K562 (cell line): ENCODE results near the gene TPM4. TPM values are rescaled to one million over a fixed set of nuclear protein-coding genes. Genes with fewer than 3 reads are reported as not detected.
A peak's percentile ranks its signal among the peaks of the same experiment; 100 is the strongest.

Experiments used
- ATAC-seq: fragments of 200-7000 bp; cut with Tn5 transposase; 3 replicates; pipeline ENCODE4 v1.9.1; 2020; ENCODE audit warnings: moderate library complexity
- BruUV-seq: library from RNA; stranded (reverse); fragments of 400-500 nt; replicated peaks from 2 replicates; lab custom pipeline; 2021; lab: Mats Ljungman, UMichigan
- CTCF ChIA-PET: fragments of 300-600 bp; formaldehyde crosslinking; extraction: SDS; loops from one replicate; lab custom pipeline; 2021; ENCODE audit warnings: low intra/inter-chr PET ratio; lab: Yijun Ruan, JAX
- POLR2A ChIA-PET: fragments of 300-600, 350-650 bp; sonication (Branson Sonifier 250); formaldehyde crosslinking; extraction: SDS; loops from one replicate; lab custom pipeline; 2021; ENCODE audit warnings: antibody characterized with exemption, inconsistent platforms; lab: Yijun Ruan, JAX
- DNase-seq, 4 experiments: peaks; one replicate each; pipeline versions ENCODE4 v3.0.0 to v3.0.0-alpha.2; 2011 to 2018; ENCODE audit warnings: low spot score in 3 of 4, mixed read lengths in 3 of 4; ENCODE audit errors: extremely low read depth in 1 of 4
- FAIRE-seq: peaks from 2 replicates; lab custom pipeline; 2011; peaks lifted over from hg19 to GRCh38; lab: Jason Lieb, UNC
- H2AFZ ChIP-seq: 2 replicates; pipeline ENCODE4 v1.6.0; 2011; ENCODE audit warnings: low read depth, low read length, control low read depth, inconsistent platforms
- H3K27ac ChIP-seq: fragments of 200-600 bp; 3 replicates; pipeline ENCODE4 v1.8.0; 2011; ENCODE audit warnings: low read depth, mild to moderate bottlenecking, control low read depth, inconsistent platforms, low read length, moderate library complexity, mixed read lengths; ENCODE audit errors: extremely low read depth
- H3K27me3 ChIP-seq, 2 experiments: fragments of 300-600 bp in 1 of 2; 2 replicates in 1 of 2; 3 replicates in 1 of 2; pipeline versions ENCODE4 v1.6.0 to v1.8.0; 2011; ENCODE audit warnings: inconsistent platforms in 2 of 2, low read length in 2 of 2, mild to moderate bottlenecking in 1 of 2, mixed read lengths in 1 of 2, moderate library complexity in 1 of 2; ENCODE audit not compliant: control insufficient read depth in 2 of 2, insufficient read depth in 2 of 2
- H3K36me3 ChIP-seq: fragments of 300-600 bp; 3 replicates; pipeline ENCODE4 v1.8.0; 2011; ENCODE audit warnings: mild to moderate bottlenecking, low read length, inconsistent platforms; ENCODE audit not compliant: control insufficient read depth, insufficient read depth
- H3K4me1 ChIP-seq, 2 experiments: fragments of 200-600 bp in 1 of 2; replicated peaks in 1 of 2; 2 replicates in 1 of 2; 3 replicates in 1 of 2; pipeline versions ENCODE4 v1.5.1 to v1.8.0; 2011; ENCODE audit warnings: inconsistent platforms in 2 of 2, low read length in 2 of 2, mild to moderate bottlenecking in 1 of 2, mixed read lengths in 1 of 2, moderate library complexity in 1 of 2; ENCODE audit not compliant: control insufficient read depth in 2 of 2, insufficient read depth in 2 of 2
- H3K4me2 ChIP-seq: 2 replicates; pipeline ENCODE4 v1.6.1; 2011; ENCODE audit warnings: low read length, control low read depth, inconsistent platforms, mixed read lengths; ENCODE audit not compliant: insufficient read depth
- H3K4me3 ChIP-seq: fragments of 200-600 bp; sonication (generic), shearing (Covaris generic); 2 replicates; pipeline ENCODE4 v1.5.1; 2016; ENCODE audit warnings: control low read depth, inconsistent platforms
- H3K79me2 ChIP-seq: fragments of 200-600 bp; 3 replicates; pipeline ENCODE4 v1.8.0; 2011; ENCODE audit warnings: low read length, inconsistent platforms; ENCODE audit not compliant: control insufficient read depth, insufficient read depth
- H3K9ac ChIP-seq, 2 experiments: 2 replicates each; pipeline versions ENCODE4 v1.6.0 to v1.6.1; 2011; ENCODE audit warnings: low read depth in 2 of 2, low read length in 2 of 2, control low read depth in 1 of 2, inconsistent platforms in 1 of 2, mild to moderate bottlenecking in 1 of 2, mixed read lengths in 1 of 2; ENCODE audit not compliant: insufficient read depth in 1 of 2
- H3K9me1 ChIP-seq: one replicate; pipeline ENCODE4 v1.6.0; 2011; ENCODE audit warnings: inconsistent platforms, mild to moderate bottlenecking, low read length, moderate library complexity; ENCODE audit not compliant: control insufficient read depth, insufficient read depth
- H3K9me3 ChIP-seq: replicated peaks from 2 replicates; pipeline ENCODE4 v1.5.1; 2011; ENCODE audit warnings: low read depth, low read length, inconsistent platforms; ENCODE audit not compliant: control insufficient read depth, insufficient read depth
- H4K20me1 ChIP-seq: replicated peaks from 2 replicates; pipeline ENCODE4 v1.6.1; 2011; ENCODE audit warnings: low read length, inconsistent platforms, mixed read lengths; ENCODE audit not compliant: control insufficient read depth, insufficient read depth
- CEBPB ChIP-seq: fragments of 450-650 bp; IDR thresholded peaks from 2 replicates; pipeline ENCODE4 v1.6.1; 2016; ENCODE audit warnings: missing genetic modification characterization, missing compliant biosample characterization
- CTCFL ChIP-seq: IDR thresholded peaks from 2 replicates; pipeline ENCODE4 v1.6.1; 2011; ENCODE audit warnings: borderline replicate concordance, low read depth, mild to moderate bottlenecking, moderate library complexity, low read length; ENCODE audit not compliant: insufficient read depth, poor library complexity, severe bottlenecking
- DACH1 ChIP-seq: fragments of 450-650 bp; IDR thresholded peaks from 2 replicates; pipeline ENCODE4 v1.6.1; 2018; ENCODE audit not compliant: partially characterized antibody
- PHTF2 ChIP-seq: fragments of 250-450 bp; sonication (Bioruptor Pico); IDR thresholded peaks from 2 replicates; pipeline ENCODE4 v1.5.0; 2021; ENCODE audit warnings: mild to moderate bottlenecking
- RAD21 ChIP-seq, 2 experiments: fragments of 250-450 bp in 1 of 2; fragments of 450-650 bp in 1 of 2; sonication (Bioruptor Pico) in 1 of 2; formaldehyde crosslinking in 1 of 2; IDR thresholded peaks in 1 of 2; conservative IDR thresholded peaks in 1 of 2; 2 replicates each; pipeline versions ENCODE4 v1.4.0 to v1.8.0; 2020 to 2022; ENCODE audit warnings: mild to moderate bottlenecking in 2 of 2, moderate library complexity in 1 of 2
- RB1 ChIP-seq: fragments of 450-650 bp; IDR thresholded peaks from 2 replicates; pipeline ENCODE4 v1.6.1; 2017; ENCODE audit warnings: low read depth, mild to moderate bottlenecking
- RBM25 ChIP-seq: fragments of 200-400 bp; formaldehyde crosslinking; IDR thresholded peaks from 2 replicates; pipeline ENCODE4 v1.6.1; 2018; ENCODE audit warnings: low read length, low read depth, moderate library complexity; ENCODE audit not compliant: severe bottlenecking
- TAL1 ChIP-seq: fragments of 450-650 bp; IDR thresholded peaks from 2 replicates; pipeline ENCODE4 v1.6.1; 2016; ENCODE audit warnings: mild to moderate bottlenecking
- TCF3 ChIP-seq: sonication (generic); formaldehyde crosslinking; IDR thresholded peaks from 2 replicates; pipeline ENCODE4 v1.4.0; 2020; ENCODE audit warnings: mild to moderate bottlenecking, missing genetic modification reagents
- TSHZ1 ChIP-seq: fragments of 250-450 bp; sonication (Bioruptor Pico); IDR thresholded peaks from 2 replicates; pipeline ENCODE4 v1.4.0; 2020; ENCODE audit warnings: mild to moderate bottlenecking, moderate library complexity
- ZNF175 ChIP-seq: fragments of 200-800 bp; sonication (Bioruptor generic); IDR thresholded peaks from 2 replicates; pipeline ENCODE4 v1.6.1; 2016; ENCODE audit warnings: low read depth, mild to moderate bottlenecking, missing genetic modification characterization, missing compliant biosample characterization
- ZNF274 ChIP-seq: IDR thresholded peaks from 2 replicates; pipeline ENCODE4 v1.6.1; 2011; ENCODE audit warnings: low read depth, mild to moderate bottlenecking, low read length, moderate library complexity, borderline replicate concordance
- WGBS: fragments of 100-300 bp; shearing (Covaris generic); methylation state at CpG from one replicate; pipeline ENCODE4 v1.1.6; 2016; ENCODE audit warnings: low coverage, mixed read lengths; ENCODE audit not compliant: insufficient coverage; ENCODE audit errors: missing lambda C conversion rate; 5-methylcytosine and 5-hydroxymethylcytosine counted together
- in situ Hi-C: fragments of 300-500 bp; cut with MboI; formaldehyde crosslinking; loops from 4 replicates; pipeline ENCODE4 v1.15.0; 2018; ENCODE audit warnings: inconsistent platforms, mixed read lengths
- intact Hi-C: fragments of 100-400 bp; cut with micrococcal nuclease; formaldehyde crosslinking; loops from 2 replicates; pipeline ENCODE4 v1.14.2; 2022
- polyA plus RNA-seq, 8 experiments: library from polyadenylated mRNA; depleted of rRNA in 4 of 8; stranded (reverse) in 5 of 8; unstranded in 3 of 8; fragments of >200 nt; fragmentation: Nextera tagmentation in 2 of 8; fragmentation: Illumina TruSeq in 1 of 8; extraction: Ambion mirVana in 2 of 8; extraction: Trizol in 1 of 8; gene quantifications; 2 replicates each; pipeline versions ENCODE4 v1.2.1 to v1.2.3, GENCODE V29; 2011 to 2014; ENCODE audit warnings: inconsistent platforms in 1 of 8, missing spikeins in 1 of 8
- total RNA-seq, 7 experiments: library from RNA; depleted of rRNA in 6 of 7; stranded (reverse); fragments of >200 nt in 6 of 7; fragmentation: Illumina TruSeq in 2 of 7; extraction: Trizol in 2 of 7; gene quantifications; 2 replicates each; pipeline versions ENCODE4 v1.2.1 to v1.2.3, GENCODE V29; 2011 to 2021; ENCODE audit warnings: low replicate concordance in 1 of 7
- TF ChIP-seq, protein P1 (sequence below): fragments of 250-450 bp; sonication (Bioruptor Pico); IDR thresholded peaks from 2 replicates; pipeline ENCODE4 v1.5.0; 2020; ENCODE audit warnings: mild to moderate bottlenecking, borderline replicate concordance

TPM4 gene
- total and polyA plus RNA-seq, 9 of the 15 experiments (the other 6 are each of a cell fraction or from before 2014, with no cell fraction given), result 28.1 to 111 (median 77.4) TPM

DNA sequence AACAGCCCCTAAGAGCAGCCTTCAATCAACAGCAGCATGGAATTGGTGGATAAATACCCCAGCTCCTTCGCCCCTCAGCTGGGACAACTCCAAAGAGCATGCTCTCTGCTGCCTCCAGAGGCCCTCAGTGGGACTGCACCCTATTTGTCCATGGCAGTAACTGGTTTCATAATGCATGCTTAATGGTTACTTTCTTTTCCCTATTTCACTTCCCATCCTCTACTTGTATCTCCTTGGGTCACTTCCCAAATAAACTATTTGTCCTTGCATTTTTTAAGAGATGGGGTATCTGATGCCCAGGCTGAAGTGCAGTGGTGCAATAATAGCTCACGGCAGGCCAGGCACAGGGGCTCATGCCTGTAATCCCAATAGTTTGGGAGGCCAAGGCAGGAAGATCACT, 13.5 kb upstream of the TPM4 start:
- Histone ChIP-seq H3K9ac (no peak overlapping the region), H3K4me3 (no peak overlapping the region), H3K27ac (no peak overlapping the region), H3K4me2 (no peak overlapping the region), H3K9me3 (peaks cover 2% of the 10 kb centered on the region; the same call in 1 of the 2 replicates), H3K9me1 (no peaks in the 10 kb centered on the region), H3K27me3 (0 out of 5 replicates have a peak, but pooled peaks cover 0 to 3% of the 10 kb centered on the region in 2 experiments), H4K20me1 (no peaks in the 10 kb centered on the region), H3K4me1 (peaks cover 17 to 21% of the 10 kb centered on the region in 2 experiments; a peak in 4 of 5 replicates), H2AFZ (no peak overlapping the region), H3K36me3 (no peaks in the 10 kb centered on the region), H3K79me2 (no peaks in the 10 kb centered on the region)
- FAIRE-seq (peak; percentile 97), DNase-seq (peak; percentile 72 to 75 (median 74)), ATAC-seq (peak; percentile 77)
- ChIA-PET POLR2A (interaction anchor here (0.8 to 1.2 kb wide), 4 partner anchors 10 to 98 kb away, joined by 3 to 4 read pairs (median 3); no protein-coding TSS in a partner anchor), CTCF (interaction anchor here (0.8 kb wide), 1 partner anchor 49 kb away, joined by 3 read pairs; the partner anchor contains the start of gene RAB8A)
- intact Hi-C loops, result no loop called here
- in situ Hi-C loops, result no loop called here
- BruUV-seq, result no TSS peak
- WGBS, result 58% methylated on average over 2 of the region's 2 CpGs
- TF ChIP-seq DACH1 (peak; percentile 19), TAL1 (no peak), TCF3 (no peak), CTCFL (no peak), RBM25 (no peak), TSHZ1 (CRISPR knock-in tag) (no peak), PHTF2 (CRISPR knock-in tag) (no peak), ZNF175 (no peak), RAD21 (CRISPR knock-in tag; conservative IDR thresholded peaks at IDR 0.05 in 1 of 2, IDR thresholded peaks at IDR 0.05 in 1 of 2) (peak in 1 of 2 experiments; percentile 38; a peak in 2 of 4 replicates), CEBPB (tag) (0 out of 2 replicates have a peak, but pooled peaks have one; percentile 15), ZNF274 (no peak), RB1 (peak; percentile 45; the same call in 1 of the 2 replicates)
- TF ChIP-seq, protein P1, sequence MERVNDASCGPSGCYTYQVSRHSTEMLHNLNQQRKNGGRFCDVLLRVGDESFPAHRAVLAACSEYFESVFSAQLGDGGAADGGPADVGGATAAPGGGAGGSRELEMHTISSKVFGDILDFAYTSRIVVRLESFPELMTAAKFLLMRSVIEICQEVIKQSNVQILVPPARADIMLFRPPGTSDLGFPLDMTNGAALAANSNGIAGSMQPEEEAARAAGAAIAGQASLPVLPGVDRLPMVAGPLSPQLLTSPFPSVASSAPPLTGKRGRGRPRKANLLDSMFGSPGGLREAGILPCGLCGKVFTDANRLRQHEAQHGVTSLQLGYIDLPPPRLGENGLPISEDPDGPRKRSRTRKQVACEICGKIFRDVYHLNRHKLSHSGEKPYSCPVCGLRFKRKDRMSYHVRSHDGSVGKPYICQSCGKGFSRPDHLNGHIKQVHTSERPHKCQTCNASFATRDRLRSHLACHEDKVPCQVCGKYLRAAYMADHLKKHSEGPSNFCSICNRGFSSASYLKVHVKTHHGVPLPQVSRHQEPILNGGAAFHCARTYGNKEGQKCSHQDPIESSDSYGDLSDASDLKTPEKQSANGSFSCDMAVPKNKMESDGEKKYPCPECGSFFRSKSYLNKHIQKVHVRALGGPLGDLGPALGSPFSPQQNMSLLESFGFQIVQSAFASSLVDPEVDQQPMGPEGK (CRISPR knock-in tag), result no peak
